Karpas-422 (cell line): Measurements from ENCODE around the gene STMP1. TPM values are rescaled to one million over a fixed set of nuclear protein-coding genes. Genes with fewer than 3 reads are reported as not detected.
"Not testable (repeated sequence)": the region's sequence is repeated elsewhere in the genome, so short reads cannot be mapped to it uniquely, and the experiment has no call there.

Source experiments
- DNase-seq: peaks from one replicate; pipeline ENCODE4 v3.0.0-alpha.2; 2015
- H2AFZ ChIP-seq: fragments of 200-600 bp; sonication (generic); 2 replicates; pipeline ENCODE4 v1.6.1; 2014; ENCODE audit warnings: antibody characterized with exemption, low read length, mixed read lengths
- H3K27ac ChIP-seq: fragments of 200-600 bp; sonication (generic); 2 replicates; pipeline ENCODE4 v1.5.1; 2014; ENCODE audit warnings: mild to moderate bottlenecking, low read length, moderate library complexity
- H3K27me3 ChIP-seq: fragments of 200-600 bp; sonication (generic); 2 replicates; pipeline ENCODE4 v1.6.1; 2014; ENCODE audit warnings: low read length, mixed read lengths
- H3K36me3 ChIP-seq: fragments of 200-600 bp; sonication (generic); 2 replicates; pipeline ENCODE4 v1.6.1; 2014; ENCODE audit warnings: low read length, mixed read lengths; ENCODE audit not compliant: insufficient read depth
- H3K4me1 ChIP-seq: fragments of 200-600 bp; sonication (generic); 2 replicates; pipeline ENCODE4 v1.6.1; 2014; ENCODE audit warnings: mild to moderate bottlenecking, low read length, mixed read lengths
- H3K4me2 ChIP-seq: fragments of 200-600 bp; sonication (generic); 2 replicates; pipeline ENCODE4 v1.6.1; 2014; ENCODE audit warnings: low read length, low read depth, mild to moderate bottlenecking; ENCODE audit not compliant: poor library complexity, severe bottlenecking
- H3K4me3 ChIP-seq: fragments of 200-600 bp; sonication (generic); 2 replicates; pipeline ENCODE4 v1.5.1; 2014; ENCODE audit warnings: mild to moderate bottlenecking, antibody characterized with exemption, low read length, mixed read lengths
- H3K79me2 ChIP-seq: fragments of 200-600 bp; sonication (generic); 2 replicates; pipeline ENCODE4 v1.6.1; 2014; ENCODE audit warnings: mild to moderate bottlenecking, low read length, mixed read lengths
- H3K9ac ChIP-seq: fragments of 200-600 bp; sonication (generic); 2 replicates; pipeline ENCODE4 v1.6.0; 2014; ENCODE audit warnings: low read length
- H3K9me2 ChIP-seq: fragments of 200-600 bp; sonication (generic), shearing (Covaris generic); replicated peaks from 2 replicates; pipeline ENCODE4 v1.6.0; 2014; ENCODE audit warnings: mild to moderate bottlenecking, low read length, moderate library complexity; ENCODE audit not compliant: insufficient read depth
- H3K9me3 ChIP-seq: fragments of 300-700, 200-600 bp; sonication (generic); 2 replicates; pipeline ENCODE4 v1.6.1; 2014; ENCODE audit warnings: low read length, mixed read lengths
- H4K20me1 ChIP-seq: fragments of 200-600 bp; sonication (generic); 2 replicates; pipeline ENCODE4 v1.6.1; 2014; ENCODE audit warnings: mild to moderate bottlenecking, antibody characterized with exemption, low read length, low read depth; ENCODE audit not compliant: insufficient read depth
- total RNA-seq: library from RNA; depleted of rRNA; stranded (reverse); fragments of >200 nt; shearing (Covaris generic); gene quantifications from 2 replicates; pipeline ENCODE4 v1.2.3, GENCODE V29; 2014; ENCODE audit warnings: low replicate concordance

STMP1 gene
- total RNA-seq, 1 experiment from 2014 or later: 30.4 TPM

- DNase-seq, H3K9me2 ChIP-seq, H3K4me3 ChIP-seq, H3K9ac ChIP-seq, H3K27me3 ChIP-seq, H2AFZ ChIP-seq, H3K4me1 ChIP-seq, H3K9me3 ChIP-seq, H4K20me1 ChIP-seq, H3K4me2 ChIP-seq, H3K27ac ChIP-seq, H3K36me3 ChIP-seq, H3K79me2 ChIP-seq: not testable (repeated sequence)
These were observed 30.3 kb downstream of the STMP1 start for GRCh38 chr7:135692606-135693005.

DNA sequence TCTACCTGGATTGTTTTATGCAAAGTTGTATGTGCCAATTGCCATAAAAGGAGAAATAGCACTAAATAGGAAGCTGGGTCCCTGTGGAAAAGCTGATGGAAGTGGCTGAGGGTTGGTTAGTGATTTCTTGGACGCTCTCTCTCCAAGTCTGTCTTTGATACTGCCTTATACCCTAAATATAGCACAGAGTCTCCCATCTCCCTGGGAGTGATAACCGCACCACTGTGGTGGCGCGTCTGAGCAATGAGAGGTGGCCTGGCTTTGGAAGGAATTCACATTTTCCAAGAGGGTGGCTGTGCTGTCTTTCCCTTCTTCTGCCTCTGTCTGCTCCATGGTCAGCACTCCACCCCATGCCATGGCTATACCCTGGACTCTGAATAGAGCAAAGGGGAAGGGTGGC, 31.2 kb downstream of the STMP1 start:
- DNase-seq: no peak
- Histone ChIP-seq H3K4me1 (peaks cover 6% of the 10 kb centered on the region), H3K4me3 (no peak overlapping the region), H3K79me2 (no peaks in the 10 kb centered on the region), H3K9me2 (no peaks in the 10 kb centered on the region), H3K9me3 (no peaks in the 10 kb centered on the region), H4K20me1 (no peaks in the 10 kb centered on the region), H3K9ac (no peak overlapping the region), H3K36me3 (no peaks in the 10 kb centered on the region), H3K27ac (no peak overlapping the region), H3K27me3 (no peaks in the 10 kb centered on the region), H3K4me2 (no peak overlapping the region), H2AFZ (no peak overlapping the region)

DNA sequence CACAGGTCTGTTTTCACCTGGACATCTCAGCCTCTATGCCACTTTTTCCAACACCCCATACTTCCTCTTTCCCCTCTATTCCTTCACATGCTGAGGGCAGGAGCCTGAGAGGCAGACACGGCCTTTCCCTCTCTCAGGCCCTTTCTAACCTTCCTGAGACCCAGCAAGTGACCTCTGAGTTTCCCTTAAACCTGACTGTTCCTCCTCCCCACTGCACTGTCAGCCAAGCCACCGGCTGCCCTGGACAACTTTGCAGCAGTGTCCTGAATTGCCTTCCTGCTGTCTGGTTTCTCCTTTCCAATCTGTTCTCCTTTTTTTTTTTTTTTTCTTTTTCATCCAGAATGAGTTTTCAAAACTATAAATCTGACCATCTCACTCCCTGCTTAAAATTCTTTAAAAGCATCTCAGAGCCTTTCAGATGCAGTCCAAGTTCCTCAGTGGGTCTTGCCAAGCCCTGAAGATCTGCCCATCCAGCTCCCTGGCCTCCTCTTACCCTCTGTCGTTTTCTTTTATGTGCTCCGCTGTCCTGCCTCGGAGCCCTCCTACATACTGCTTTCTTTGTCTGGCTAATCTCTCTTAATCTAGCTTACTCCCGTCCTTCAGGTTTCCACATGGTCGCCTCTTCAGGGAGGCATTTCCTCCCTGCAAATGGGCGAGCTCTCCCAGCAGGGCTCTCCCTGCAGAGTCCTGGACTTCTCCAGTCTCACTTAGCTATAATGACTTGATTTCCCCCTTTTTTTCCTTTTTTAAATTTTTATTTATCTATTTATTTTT, 35.1 kb downstream of the STMP1 start:
- no peak for DNase-seq
- H4K20me1 ChIP-seq: no peaks in the 10 kb centered on the region
- peaks cover 6% of the 10 kb centered on the region for H3K4me1 ChIP-seq
- no peak overlapping the region for H3K9ac ChIP-seq
- H3K4me2 ChIP-seq: no peak overlapping the region
- H3K27me3 ChIP-seq: no peaks in the 10 kb centered on the region
- no peaks in the 10 kb centered on the region for H3K36me3 ChIP-seq
- no peak overlapping the region for H3K27ac ChIP-seq
- H3K9me3 ChIP-seq: no peaks in the 10 kb centered on the region
- H3K4me3 ChIP-seq: no peak overlapping the region
- no peaks in the 10 kb centered on the region for H3K9me2 ChIP-seq
- H3K79me2 ChIP-seq: no peaks in the 10 kb centered on the region
- H2AFZ ChIP-seq: no peak overlapping the region

DNA sequence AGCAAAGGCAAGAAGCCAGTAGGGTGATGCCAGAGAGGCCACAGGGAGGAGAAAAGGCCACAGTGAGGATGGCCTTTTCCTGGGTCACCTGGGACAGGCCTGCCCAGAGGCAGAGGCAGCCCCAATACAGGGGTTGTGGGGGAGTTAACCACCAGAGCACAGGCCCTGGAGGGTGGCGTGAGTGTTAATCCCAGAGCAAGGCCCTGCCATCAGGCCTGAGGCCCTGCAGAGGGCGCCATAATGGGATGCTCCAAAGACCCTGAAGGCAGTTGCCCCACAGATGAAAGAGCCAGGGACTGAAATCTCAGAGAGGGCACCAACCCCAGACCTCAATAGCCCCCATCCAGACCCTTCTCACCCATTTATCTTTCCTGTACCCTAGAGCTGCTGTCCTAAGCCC, 41.8 kb downstream of the STMP1 start:
- H3K27ac ChIP-seq: no peak overlapping the region
- H3K4me1 ChIP-seq: no peaks in the 10 kb centered on the region
- no peak overlapping the region for H3K9ac ChIP-seq
- H3K4me3 ChIP-seq: no peak overlapping the region
- no peaks in the 10 kb centered on the region for H3K9me2 ChIP-seq
- H2AFZ ChIP-seq: no peak overlapping the region
- DNase-seq: peak; percentile 66
- no peak overlapping the region for H3K4me2 ChIP-seq
- no peaks in the 10 kb centered on the region for H3K36me3 ChIP-seq
- no peaks in the 10 kb centered on the region for H3K79me2 ChIP-seq
- no peaks in the 10 kb centered on the region for H3K9me3 ChIP-seq
- H4K20me1 ChIP-seq: no peaks in the 10 kb centered on the region
- H3K27me3 ChIP-seq: no peaks in the 10 kb centered on the region

DNA sequence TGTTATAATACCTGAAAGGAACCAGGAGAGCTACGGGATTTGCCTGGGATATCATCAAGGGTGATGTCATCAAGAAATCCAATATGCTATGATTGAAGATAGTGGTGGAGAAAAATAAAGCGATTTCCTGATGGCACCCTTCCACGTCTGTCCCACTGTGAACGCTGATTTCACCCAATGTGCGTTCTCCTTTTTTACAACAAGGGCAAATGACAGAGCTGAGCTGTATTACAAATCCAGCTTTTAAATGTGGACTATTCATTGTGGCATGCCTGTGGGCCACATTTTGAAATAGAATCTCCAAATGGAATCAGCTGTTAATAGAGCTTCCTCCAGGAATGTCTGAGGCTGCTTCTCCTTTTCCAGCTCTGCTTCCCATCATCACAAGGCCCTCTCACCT, 42.4 kb downstream of the STMP1 start:
- DNase-seq: no peak
- Histone ChIP-seq H3K9ac (no peak overlapping the region), H3K4me2 (no peak overlapping the region), H4K20me1 (no peaks in the 10 kb centered on the region), H3K9me3 (no peaks in the 10 kb centered on the region), H3K79me2 (no peaks in the 10 kb centered on the region), H3K27ac (no peak overlapping the region), H3K4me1 (no peaks in the 10 kb centered on the region), H3K4me3 (no peak overlapping the region), H2AFZ (no peak overlapping the region), H3K9me2 (no peaks in the 10 kb centered on the region), H3K36me3 (no peaks in the 10 kb centered on the region), H3K27me3 (no peaks in the 10 kb centered on the region)

- no peaks in the 10 kb centered on the region for H3K27me3 ChIP-seq
- H3K27ac ChIP-seq: no peak overlapping the region
- no peak overlapping the region for H3K4me3 ChIP-seq
- no peaks in the 10 kb centered on the region for H3K9me2 ChIP-seq
- H3K4me2 ChIP-seq: no peak overlapping the region
- DNase-seq: no peak
- no peaks in the 10 kb centered on the region for H3K36me3 ChIP-seq
- no peaks in the 10 kb centered on the region for H4K20me1 ChIP-seq
- H2AFZ ChIP-seq: no peak overlapping the region
- no peaks in the 10 kb centered on the region for H3K79me2 ChIP-seq
- H3K9ac ChIP-seq: no peak overlapping the region
- H3K9me3 ChIP-seq: no peaks in the 10 kb centered on the region
- no peaks in the 10 kb centered on the region for H3K4me1 ChIP-seq
These were observed 43.9 kb downstream of the STMP1 start for GRCh38 chr7:135706038-135706742.

GRCh38 chr7:135706858-135707569, 44.7 kb downstream of the STMP1 start:
- Histone ChIP-seq H3K4me1 (no peaks in the 10 kb centered on the region), H4K20me1 (no peaks in the 10 kb centered on the region), H3K4me2 (no peak overlapping the region), H2AFZ (no peak overlapping the region), H3K9ac (no peak overlapping the region), H3K36me3 (no peaks in the 10 kb centered on the region), H3K4me3 (no peak overlapping the region), H3K27me3 (no peaks in the 10 kb centered on the region), H3K9me2 (no peaks in the 10 kb centered on the region), H3K27ac (no peak overlapping the region), H3K79me2 (no peaks in the 10 kb centered on the region), H3K9me3 (no peaks in the 10 kb centered on the region)
- DNase-seq: no peak

- Histone ChIP-seq H3K4me1 (no peaks in the 10 kb centered on the region), H2AFZ (no peak overlapping the region), H3K9me2 (no peaks in the 10 kb centered on the region)
These were observed 45.3 kb downstream of the STMP1 start for GRCh38 chr7:135707570-135707966.

More at GRCh38 chr7:135707570-135707966, 45.3 kb downstream of the STMP1 start:
- H3K9ac ChIP-seq: no peak overlapping the region
- H3K4me3 ChIP-seq: no peak overlapping the region
- H3K27me3 ChIP-seq: no peaks in the 10 kb centered on the region
- H4K20me1 ChIP-seq: no peaks in the 10 kb centered on the region
- no peaks in the 10 kb centered on the region for H3K79me2 ChIP-seq
- no peak for DNase-seq
- no peak overlapping the region for H3K4me2 ChIP-seq
- H3K27ac ChIP-seq: no peak overlapping the region
- H3K36me3 ChIP-seq: no peaks in the 10 kb centered on the region
- H3K9me3 ChIP-seq: no peaks in the 10 kb centered on the region
